Measurements from ENCODE around the gene CALHM6. TPM values are rescaled to one million over a fixed set of nuclear protein-coding genes. Genes with fewer than 3 reads are reported as not detected.

Gene CALHM6
- total and polyA plus RNA-seq, 2 experiments from 2014 or later: 1.2 to 1.6 TPM

DNA sequence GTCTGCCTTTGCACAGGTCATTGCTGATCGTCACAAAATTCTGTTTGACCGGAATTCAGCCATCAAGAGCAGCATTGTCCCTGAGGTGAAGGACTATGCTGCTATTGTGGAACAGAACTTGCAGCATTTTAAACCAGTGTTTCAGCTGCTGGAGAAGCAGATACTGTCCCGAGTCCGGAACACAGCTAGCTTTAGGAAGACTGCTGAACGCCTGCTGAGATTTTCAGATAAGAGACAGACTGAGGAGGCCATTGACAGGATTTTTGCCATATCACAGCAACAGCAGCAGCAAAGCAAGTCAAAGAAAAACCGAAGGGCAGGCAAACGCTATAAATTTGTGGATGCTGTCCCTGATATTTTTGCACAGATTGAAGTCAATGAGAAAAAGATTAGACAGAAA lies 24.6 kb upstream of the CALHM6 start:
- ATAC-seq: no peak
- TF ChIP-seq EZH2 (IDR thresholded peaks at IDR 0.05; ENCODE audit: low read depth, unreplicated experiment) (no peak), ZNF114 (CRISPR knock-in tag; IDR thresholded peaks at IDR 0.05) (no peak), NANOG (IDR thresholded peaks at IDR 0.05; ENCODE audit: borderline replicate concordance) (no peak), POLR2AphosphoS5 (IDR thresholded peaks at IDR 0.05; ENCODE audit: low read depth) (no peak), JUNB (IDR thresholded peaks at IDR 0.05; ENCODE audit: unreplicated experiment) (no peak), EZH2phosphoT487 (IDR thresholded peaks at IDR 0.05; ENCODE audit: unreplicated experiment) (no peak), ZNF331 (CRISPR knock-in tag; IDR thresholded peaks at IDR 0.05; ENCODE audit: low read depth) (no peak), CREB1 (CRISPR knock-in tag; IDR thresholded peaks at IDR 0.05; ENCODE audit: low read depth) (no peak), STAT1 (IDR thresholded peaks at IDR 0.05; ENCODE audit: unreplicated experiment) (no peak)
- TF ChIP-seq, protein P1, sequence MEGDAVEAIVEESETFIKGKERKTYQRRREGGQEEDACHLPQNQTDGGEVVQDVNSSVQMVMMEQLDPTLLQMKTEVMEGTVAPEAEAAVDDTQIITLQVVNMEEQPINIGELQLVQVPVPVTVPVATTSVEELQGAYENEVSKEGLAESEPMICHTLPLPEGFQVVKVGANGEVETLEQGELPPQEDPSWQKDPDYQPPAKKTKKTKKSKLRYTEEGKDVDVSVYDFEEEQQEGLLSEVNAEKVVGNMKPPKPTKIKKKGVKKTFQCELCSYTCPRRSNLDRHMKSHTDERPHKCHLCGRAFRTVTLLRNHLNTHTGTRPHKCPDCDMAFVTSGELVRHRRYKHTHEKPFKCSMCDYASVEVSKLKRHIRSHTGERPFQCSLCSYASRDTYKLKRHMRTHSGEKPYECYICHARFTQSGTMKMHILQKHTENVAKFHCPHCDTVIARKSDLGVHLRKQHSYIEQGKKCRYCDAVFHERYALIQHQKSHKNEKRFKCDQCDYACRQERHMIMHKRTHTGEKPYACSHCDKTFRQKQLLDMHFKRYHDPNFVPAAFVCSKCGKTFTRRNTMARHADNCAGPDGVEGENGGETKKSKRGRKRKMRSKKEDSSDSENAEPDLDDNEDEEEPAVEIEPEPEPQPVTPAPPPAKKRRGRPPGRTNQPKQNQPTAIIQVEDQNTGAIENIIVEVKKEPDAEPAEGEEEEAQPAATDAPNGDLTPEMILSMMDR (conservative IDR thresholded peaks at IDR 0.05; ENCODE audit: low read depth in 2 of 2): no peak
- TF ChIP-seq, protein P2, sequence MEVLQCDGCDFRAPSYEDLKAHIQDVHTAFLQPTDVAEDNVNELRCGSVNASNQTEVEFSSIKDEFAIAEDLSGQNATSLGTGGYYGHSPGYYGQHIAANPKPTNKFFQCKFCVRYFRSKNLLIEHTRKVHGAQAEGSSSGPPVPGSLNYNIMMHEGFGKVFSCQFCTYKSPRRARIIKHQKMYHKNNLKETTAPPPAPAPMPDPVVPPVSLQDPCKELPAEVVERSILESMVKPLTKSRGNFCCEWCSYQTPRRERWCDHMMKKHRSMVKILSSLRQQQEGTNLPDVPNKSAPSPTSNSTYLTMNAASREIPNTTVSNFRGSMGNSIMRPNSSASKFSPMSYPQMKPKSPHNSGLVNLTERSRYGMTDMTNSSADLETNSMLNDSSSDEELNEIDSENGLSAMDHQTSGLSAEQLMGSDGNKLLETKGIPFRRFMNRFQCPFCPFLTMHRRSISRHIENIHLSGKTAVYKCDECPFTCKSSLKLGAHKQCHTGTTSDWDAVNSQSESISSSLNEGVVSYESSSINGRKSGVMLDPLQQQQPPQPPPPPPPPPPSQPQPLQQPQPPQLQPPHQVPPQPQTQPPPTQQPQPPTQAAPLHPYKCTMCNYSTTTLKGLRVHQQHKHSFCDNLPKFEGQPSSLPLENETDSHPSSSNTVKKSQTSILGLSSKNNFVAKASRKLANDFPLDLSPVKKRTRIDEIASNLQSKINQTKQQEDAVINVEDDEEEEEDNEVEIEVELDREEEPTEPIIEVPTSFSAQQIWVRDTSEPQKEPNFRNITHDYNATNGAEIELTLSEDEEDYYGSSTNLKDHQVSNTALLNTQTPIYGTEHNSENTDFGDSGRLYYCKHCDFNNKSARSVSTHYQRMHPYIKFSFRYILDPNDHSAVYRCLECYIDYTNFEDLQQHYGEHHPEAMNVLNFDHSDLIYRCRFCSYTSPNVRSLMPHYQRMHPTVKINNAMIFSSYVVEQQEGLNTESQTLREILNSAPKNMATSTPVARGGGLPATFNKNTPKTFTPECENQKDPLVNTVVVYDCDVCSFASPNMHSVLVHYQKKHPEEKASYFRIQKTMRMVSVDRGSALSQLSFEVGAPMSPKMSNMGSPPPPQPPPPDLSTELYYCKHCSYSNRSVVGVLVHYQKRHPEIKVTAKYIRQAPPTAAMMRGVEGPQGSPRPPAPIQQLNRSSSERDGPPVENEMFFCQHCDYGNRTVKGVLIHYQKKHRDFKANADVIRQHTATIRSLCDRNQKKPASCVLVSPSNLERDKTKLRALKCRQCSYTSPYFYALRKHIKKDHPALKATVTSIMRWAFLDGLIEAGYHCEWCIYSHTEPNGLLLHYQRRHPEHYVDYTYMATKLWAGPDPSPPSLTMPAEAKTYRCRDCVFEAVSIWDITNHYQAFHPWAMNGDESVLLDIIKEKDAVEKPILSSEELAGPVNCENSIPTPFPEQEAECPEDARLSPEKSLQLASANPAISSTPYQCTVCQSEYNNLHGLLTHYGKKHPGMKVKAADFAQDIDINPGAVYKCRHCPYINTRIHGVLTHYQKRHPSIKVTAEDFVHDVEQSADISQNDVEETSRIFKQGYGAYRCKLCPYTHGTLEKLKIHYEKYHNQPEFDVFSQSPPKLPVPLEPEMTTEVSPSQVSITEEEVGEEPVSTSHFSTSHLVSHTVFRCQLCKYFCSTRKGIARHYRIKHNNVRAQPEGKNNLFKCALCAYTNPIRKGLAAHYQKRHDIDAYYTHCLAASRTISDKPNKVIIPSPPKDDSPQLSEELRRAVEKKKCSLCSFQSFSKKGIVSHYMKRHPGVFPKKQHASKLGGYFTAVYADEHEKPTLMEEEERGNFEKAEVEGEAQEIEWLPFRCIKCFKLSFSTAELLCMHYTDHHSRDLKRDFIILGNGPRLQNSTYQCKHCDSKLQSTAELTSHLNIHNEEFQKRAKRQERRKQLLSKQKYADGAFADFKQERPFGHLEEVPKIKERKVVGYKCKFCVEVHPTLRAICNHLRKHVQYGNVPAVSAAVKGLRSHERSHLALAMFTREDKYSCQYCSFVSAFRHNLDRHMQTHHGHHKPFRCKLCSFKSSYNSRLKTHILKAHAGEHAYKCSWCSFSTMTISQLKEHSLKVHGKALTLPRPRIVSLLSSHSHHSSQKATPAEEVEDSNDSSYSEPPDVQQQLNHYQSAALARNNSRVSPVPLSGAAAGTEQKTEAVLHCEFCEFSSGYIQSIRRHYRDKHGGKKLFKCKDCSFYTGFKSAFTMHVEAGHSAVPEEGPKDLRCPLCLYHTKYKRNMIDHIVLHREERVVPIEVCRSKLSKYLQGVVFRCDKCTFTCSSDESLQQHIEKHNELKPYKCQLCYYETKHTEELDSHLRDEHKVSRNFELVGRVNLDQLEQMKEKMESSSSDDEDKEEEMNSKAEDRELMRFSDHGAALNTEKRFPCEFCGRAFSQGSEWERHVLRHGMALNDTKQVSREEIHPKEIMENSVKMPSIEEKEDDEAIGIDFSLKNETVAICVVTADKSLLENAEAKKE (CRISPR knock-in tag; IDR thresholded peaks at IDR 0.05): no peak
- TF ChIP-seq, protein P3, sequence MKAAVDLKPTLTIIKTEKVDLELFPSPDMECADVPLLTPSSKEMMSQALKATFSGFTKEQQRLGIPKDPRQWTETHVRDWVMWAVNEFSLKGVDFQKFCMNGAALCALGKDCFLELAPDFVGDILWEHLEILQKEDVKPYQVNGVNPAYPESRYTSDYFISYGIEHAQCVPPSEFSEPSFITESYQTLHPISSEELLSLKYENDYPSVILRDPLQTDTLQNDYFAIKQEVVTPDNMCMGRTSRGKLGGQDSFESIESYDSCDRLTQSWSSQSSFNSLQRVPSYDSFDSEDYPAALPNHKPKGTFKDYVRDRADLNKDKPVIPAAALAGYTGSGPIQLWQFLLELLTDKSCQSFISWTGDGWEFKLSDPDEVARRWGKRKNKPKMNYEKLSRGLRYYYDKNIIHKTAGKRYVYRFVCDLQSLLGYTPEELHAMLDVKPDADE (IDR thresholded peaks at IDR 0.05): no peak
- TF ChIP-seq, protein P4, sequence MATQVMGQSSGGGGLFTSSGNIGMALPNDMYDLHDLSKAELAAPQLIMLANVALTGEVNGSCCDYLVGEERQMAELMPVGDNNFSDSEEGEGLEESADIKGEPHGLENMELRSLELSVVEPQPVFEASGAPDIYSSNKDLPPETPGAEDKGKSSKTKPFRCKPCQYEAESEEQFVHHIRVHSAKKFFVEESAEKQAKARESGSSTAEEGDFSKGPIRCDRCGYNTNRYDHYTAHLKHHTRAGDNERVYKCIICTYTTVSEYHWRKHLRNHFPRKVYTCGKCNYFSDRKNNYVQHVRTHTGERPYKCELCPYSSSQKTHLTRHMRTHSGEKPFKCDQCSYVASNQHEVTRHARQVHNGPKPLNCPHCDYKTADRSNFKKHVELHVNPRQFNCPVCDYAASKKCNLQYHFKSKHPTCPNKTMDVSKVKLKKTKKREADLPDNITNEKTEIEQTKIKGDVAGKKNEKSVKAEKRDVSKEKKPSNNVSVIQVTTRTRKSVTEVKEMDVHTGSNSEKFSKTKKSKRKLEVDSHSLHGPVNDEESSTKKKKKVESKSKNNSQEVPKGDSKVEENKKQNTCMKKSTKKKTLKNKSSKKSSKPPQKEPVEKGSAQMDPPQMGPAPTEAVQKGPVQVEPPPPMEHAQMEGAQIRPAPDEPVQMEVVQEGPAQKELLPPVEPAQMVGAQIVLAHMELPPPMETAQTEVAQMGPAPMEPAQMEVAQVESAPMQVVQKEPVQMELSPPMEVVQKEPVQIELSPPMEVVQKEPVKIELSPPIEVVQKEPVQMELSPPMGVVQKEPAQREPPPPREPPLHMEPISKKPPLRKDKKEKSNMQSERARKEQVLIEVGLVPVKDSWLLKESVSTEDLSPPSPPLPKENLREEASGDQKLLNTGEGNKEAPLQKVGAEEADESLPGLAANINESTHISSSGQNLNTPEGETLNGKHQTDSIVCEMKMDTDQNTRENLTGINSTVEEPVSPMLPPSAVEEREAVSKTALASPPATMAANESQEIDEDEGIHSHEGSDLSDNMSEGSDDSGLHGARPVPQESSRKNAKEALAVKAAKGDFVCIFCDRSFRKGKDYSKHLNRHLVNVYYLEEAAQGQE (IDR thresholded peaks at IDR 0.05; ENCODE audit: unreplicated experiment): no peak
- H3K4me1 Mint-ChIP-seq: peaks cover 37% of the 10 kb centered on the region
- H3K4me3 Mint-ChIP-seq: no peak overlapping the region
- H3K27ac ChIP-seq (ENCODE audit: low read depth): no peak overlapping the region
- H3K79me2 ChIP-seq (replicated peaks; ENCODE audit: insufficient read depth): no peaks in the 10 kb centered on the region
- no peaks in the 10 kb centered on the region for H3K9me3 Mint-ChIP-seq
- no peak overlapping the region for H3K4me2 ChIP-seq
- no peaks in the 10 kb centered on the region for H3K9me2 ChIP-seq (ENCODE audit: insufficient read depth)
- H3F3A ChIP-seq (replicated peaks; ENCODE audit: low read depth): no peaks in the 10 kb centered on the region
- DNase-seq (ENCODE audit: low spot score): no peak
- H3K27me3 Mint-ChIP-seq (ENCODE audit: insufficient read depth, low read depth, poor library complexity): no peaks in the 10 kb centered on the region
- H4K20me1 ChIP-seq (replicated peaks; ENCODE audit: insufficient read depth): no peaks in the 10 kb centered on the region
- H3K4me3 ChIP-seq: no peak overlapping the region
- no peaks in the 10 kb centered on the region for H3K27me3 ChIP-seq (ENCODE audit: insufficient read depth)
- H3K4me1 ChIP-seq (ENCODE audit: insufficient read depth): peaks cover 19% of the 10 kb centered on the region
- peaks cover 11% of the 10 kb centered on the region for H3K36me3 Mint-ChIP-seq (ENCODE audit: low read depth)
- H3K36me3 ChIP-seq (ENCODE audit: insufficient read depth): no peaks in the 10 kb centered on the region
- peak overlapping the region; percentile 1; the same call in 1 of the 2 replicates for H3K27ac Mint-ChIP-seq
- no peak overlapping the region for H2AFZ ChIP-seq
